Activated T-cell treated with anti-CD3 and anti-CD28 coated beads for 24 hours (primary cell): Measurements from ENCODE around the gene SERTAD3.

ENCODE experiments used
- DNase-seq: peaks from one replicate; pipeline ENCODE4 v3.0.0-alpha.2; 2020; ENCODE audit warnings: low read depth

SERTAD3 gene

GRCh38 chr19:40425450-40426287, 18.5 kb downstream of the SERTAD3 start, which contains the start of gene SERTAD1:
SERTAD1 (minus strand) TSS chr19:40425992; CDS start chr19:40423546, 2,446 bp downstream.
- peak; percentile 100 for DNase-seq

GRCh38 chr19:40424637-40425449, 19.3 kb downstream of the SERTAD3 start:
- DNase-seq = no peak

GRCh38 chr19:40423938-40424337, 20.2 kb downstream of the SERTAD3 start:
- DNase-seq = no peak

- DNase-seq = no peak
Observed at GRCh38 chr19:40422748-40423566, 21.2 kb downstream of the SERTAD3 start.

GRCh38 chr19:40421993-40422747, 22.0 kb downstream of the SERTAD3 start:
- no peak for DNase-seq

- DNase-seq = peak; percentile 67
Observed at GRCh38 chr19:40420766-40421765, 23.1 kb downstream of the SERTAD3 start.

- no peak for DNase-seq
Observed at GRCh38 chr19:40420451-40420765, 23.7 kb downstream of the SERTAD3 start.

GRCh38 chr19:40419780-40420179, 24.4 kb downstream of the SERTAD3 start:
- DNase-seq = no peak

GRCh38 chr19:40419066-40419612, 25.0 kb downstream of the SERTAD3 start:
- DNase-seq = no peak

GRCh38 chr19:40418040-40418439, 26.1 kb downstream of the SERTAD3 start:
- DNase-seq = no peak

- DNase-seq = no peak
Observed at GRCh38 chr19:40417643-40417981, 26.5 kb downstream of the SERTAD3 start.

GRCh38 chr19:40416918-40417642, 27.1 kb downstream of the SERTAD3 start:
- no peak for DNase-seq

- DNase-seq = no peak
Observed at GRCh38 chr19:40415768-40416167, 28.4 kb downstream of the SERTAD3 start.

- no peak for DNase-seq
Observed at GRCh38 chr19:40414542-40415535, 29.3 kb downstream of the SERTAD3 start.

- no peak for DNase-seq
Observed at GRCh38 chr19:40413291-40413845, 30.8 kb downstream of the SERTAD3 start, which contains the start of gene PRX. PRX (minus strand) TSS chr19:40413378; CDS start chr19:40407932, 5,446 bp downstream.

- DNase-seq = no peak
Observed at GRCh38 chr19:40412866-40413265, 31.3 kb downstream of the SERTAD3 start.

GRCh38 chr19:40411958-40412499, 32.1 kb downstream of the SERTAD3 start:
- DNase-seq = no peak
